ENCODE measurements around the gene SLC43A3.

Gene SLC43A3

DNA sequence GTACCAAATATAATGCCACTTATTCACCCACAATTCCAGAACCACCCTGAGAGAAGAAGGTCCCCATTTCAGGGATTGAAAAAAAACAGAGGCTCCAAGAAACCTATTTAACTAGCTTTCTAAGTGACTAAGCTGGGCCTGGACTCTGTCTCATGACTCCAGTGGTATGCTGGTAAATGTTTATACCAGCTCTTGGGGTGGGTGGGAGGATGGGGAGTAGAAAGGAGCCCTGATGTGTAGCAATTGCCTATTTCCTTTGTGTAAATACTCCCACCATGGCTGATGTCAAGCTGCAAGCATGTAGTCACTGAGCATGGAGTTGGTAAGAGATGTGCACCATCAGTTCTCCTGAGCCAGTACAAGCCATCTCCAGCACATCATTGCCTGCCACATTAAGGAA is 48.7 kb downstream of the SLC43A3 start:
- H3K36me3 ChIP-seq (ENCODE audit: control insufficient read depth in 2 of 2, insufficient read depth in 2 of 2, low read length in 2 of 2) = no peaks in the 10 kb centered on the region
- H3K4me1 ChIP-seq (ENCODE audit: control insufficient read depth, insufficient read depth, low read length) = no peaks in the 10 kb centered on the region
- H3K9ac ChIP-seq (ENCODE audit: low read length in 2 of 2) = no peak overlapping the region
- no peak overlapping the region for H3K4me3 ChIP-seq (ENCODE audit: low read length in 2 of 2)
- peaks cover 3 to 5% of the 10 kb centered on the region in 2 donors for H3K27me3 ChIP-seq (ENCODE audit: control insufficient read depth in 1 of 2, insufficient read depth in 2 of 2, low read length in 2 of 2)
- no peak overlapping the region for H3K27ac ChIP-seq (ENCODE audit: low read length)
- H3K9me3 ChIP-seq (ENCODE audit: control insufficient read depth in 2 of 2, low read length in 2 of 2) = no peaks in the 10 kb centered on the region

DNA sequence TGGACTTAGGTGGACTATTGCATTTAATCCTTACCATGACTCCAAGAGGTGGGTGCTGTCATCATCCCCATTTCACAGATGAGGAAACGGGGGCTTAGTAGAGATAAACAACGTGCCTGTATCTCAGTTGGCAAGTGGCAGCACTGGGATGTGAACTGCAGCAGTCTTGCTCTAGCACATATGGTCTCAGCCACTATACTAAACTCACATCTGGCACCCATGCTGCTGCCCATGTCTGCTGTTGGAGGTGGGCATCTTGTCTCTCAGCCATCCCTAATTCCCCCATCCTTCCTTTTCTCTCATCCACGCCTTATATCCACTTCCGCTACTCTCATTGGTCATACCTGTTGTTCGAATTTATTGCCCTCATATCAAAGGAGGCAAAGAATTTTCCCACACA is 49.8 kb downstream of the SLC43A3 start:
- Histone ChIP-seq H3K27me3 (ENCODE audit: control insufficient read depth in 1 of 2, insufficient read depth in 2 of 2, low read length in 2 of 2) (peaks cover 3 to 5% of the 10 kb centered on the region in 2 donors), H3K4me3 (ENCODE audit: low read length in 2 of 2) (no peak overlapping the region), H3K9ac (ENCODE audit: low read length in 2 of 2) (no peak overlapping the region), H3K4me1 (ENCODE audit: control insufficient read depth, insufficient read depth, low read length) (no peaks in the 10 kb centered on the region), H3K27ac (ENCODE audit: low read length) (no peak overlapping the region), H3K36me3 (ENCODE audit: control insufficient read depth in 2 of 2, insufficient read depth in 2 of 2, low read length in 2 of 2) (no peaks in the 10 kb centered on the region), H3K9me3 (ENCODE audit: control insufficient read depth in 2 of 2, low read length in 2 of 2) (no peaks in the 10 kb centered on the region)

DNA sequence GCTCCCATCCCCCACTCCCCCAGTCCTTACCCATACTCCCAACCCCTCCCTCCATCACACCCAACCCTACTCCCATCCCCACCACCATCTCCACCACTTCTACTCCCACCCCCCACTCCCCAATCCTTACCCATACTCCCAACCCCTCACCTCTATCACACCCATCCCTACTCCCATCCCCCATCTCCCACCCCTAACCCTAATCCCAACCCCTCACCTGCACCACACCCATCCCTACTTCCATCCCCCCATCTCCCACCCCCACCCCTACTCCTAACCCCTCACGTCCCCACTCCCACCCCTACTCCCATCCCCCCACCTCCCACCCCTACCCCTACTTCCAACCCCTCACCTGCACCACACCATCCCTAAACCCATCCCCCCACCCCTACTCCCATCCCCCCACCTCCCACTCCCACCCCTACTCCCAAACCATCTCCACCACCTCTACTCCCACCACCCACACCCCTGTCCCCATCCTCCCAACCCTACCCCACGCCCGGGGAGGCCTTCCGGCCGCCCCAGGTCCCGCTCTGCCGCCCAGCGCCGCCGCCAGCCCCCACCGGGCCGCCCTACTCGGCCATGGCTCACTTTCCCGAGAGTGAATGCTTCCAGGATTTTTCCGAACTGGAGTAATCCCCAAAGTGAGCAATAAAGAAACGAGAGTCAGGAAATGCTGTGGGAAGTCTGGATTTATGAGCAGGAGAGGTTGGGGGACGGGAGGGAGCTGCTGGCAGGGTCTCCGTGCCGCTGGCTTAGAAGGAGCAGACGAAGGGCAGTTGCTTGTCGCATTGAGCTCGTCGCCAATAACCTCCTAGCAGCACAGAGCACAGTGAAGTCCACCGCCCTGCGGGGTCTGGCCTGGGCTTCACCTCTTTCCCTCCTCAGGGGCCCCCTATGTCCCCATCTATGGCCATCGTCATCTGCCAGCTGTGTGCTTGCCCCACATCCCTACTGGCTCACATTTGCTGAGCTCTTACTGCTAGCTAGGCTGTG is 50.5 kb downstream of the SLC43A3 start:
- peaks cover 3 to 5% of the 10 kb centered on the region in 2 donors for H3K27me3 ChIP-seq (ENCODE audit: control insufficient read depth in 1 of 2, insufficient read depth in 2 of 2, low read length in 2 of 2)
- H3K4me1 ChIP-seq (ENCODE audit: control insufficient read depth, insufficient read depth, low read length) = no peaks in the 10 kb centered on the region
- no peaks in the 10 kb centered on the region for H3K36me3 ChIP-seq (ENCODE audit: control insufficient read depth in 2 of 2, insufficient read depth in 2 of 2, low read length in 2 of 2)
- H3K4me3 ChIP-seq (ENCODE audit: low read length in 2 of 2) = no peak overlapping the region
- no peak overlapping the region for H3K9ac ChIP-seq (ENCODE audit: low read length in 2 of 2)
- H3K9me3 ChIP-seq (ENCODE audit: control insufficient read depth in 2 of 2, low read length in 2 of 2) = no peaks in the 10 kb centered on the region
- no peak overlapping the region for H3K27ac ChIP-seq (ENCODE audit: low read length)

DNA sequence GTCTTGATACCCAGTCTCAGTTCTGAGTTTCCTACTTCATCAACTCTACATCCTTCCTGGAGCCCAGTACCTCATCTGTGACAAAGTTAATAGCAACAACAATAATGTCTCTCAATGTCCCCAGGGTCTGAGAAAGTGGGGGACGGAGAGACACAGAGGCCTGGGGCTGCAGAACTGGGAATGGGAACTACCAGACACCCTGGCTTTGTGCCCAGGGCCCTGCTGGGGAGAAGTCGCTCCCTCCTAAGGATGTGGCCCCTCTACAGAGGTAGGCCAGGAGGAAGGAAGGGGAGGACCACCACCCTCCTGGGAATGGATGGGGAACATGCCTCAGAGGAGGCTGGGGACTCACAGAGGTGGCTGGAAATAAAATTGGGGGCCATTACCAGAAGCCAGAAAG is 51.4 kb downstream of the SLC43A3 start:
- Histone ChIP-seq H3K4me3 (ENCODE audit: low read length in 2 of 2) (no peak overlapping the region), H3K27ac (ENCODE audit: low read length) (no peak overlapping the region), H3K9me3 (ENCODE audit: control insufficient read depth in 2 of 2, low read length in 2 of 2) (no peaks in the 10 kb centered on the region), H3K4me1 (ENCODE audit: control insufficient read depth, insufficient read depth, low read length) (no peaks in the 10 kb centered on the region), H3K36me3 (ENCODE audit: control insufficient read depth in 2 of 2, insufficient read depth in 2 of 2, low read length in 2 of 2) (no peaks in the 10 kb centered on the region), H3K27me3 (ENCODE audit: control insufficient read depth in 1 of 2, insufficient read depth in 2 of 2, low read length in 2 of 2) (peaks cover under 1 to 5% of the 10 kb centered on the region in 2 donors), H3K9ac (ENCODE audit: low read length in 2 of 2) (no peak overlapping the region)

DNA sequence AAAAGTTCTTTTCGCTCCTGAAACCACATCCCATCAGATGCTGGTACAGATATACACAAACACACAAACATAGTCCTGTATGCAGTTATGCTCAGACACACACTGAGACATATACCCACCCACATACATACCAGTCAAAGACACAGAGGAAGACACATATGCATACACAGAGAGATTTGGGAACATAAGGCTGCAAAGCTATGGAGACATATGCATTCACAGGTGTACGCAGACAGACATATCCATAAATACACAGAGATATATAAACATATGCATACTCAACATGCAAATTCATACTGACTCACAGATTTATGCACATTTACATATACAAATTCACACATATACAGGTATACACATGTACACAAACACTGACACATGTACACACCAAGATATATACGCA is 52.0 kb downstream of the SLC43A3 start:
- no peak overlapping the region for H3K4me3 ChIP-seq (ENCODE audit: low read length in 2 of 2)
- H3K9ac ChIP-seq (ENCODE audit: low read length in 2 of 2) = no peak overlapping the region
- no peak overlapping the region for H3K27ac ChIP-seq (ENCODE audit: low read length)
- H3K9me3 ChIP-seq (ENCODE audit: control insufficient read depth in 2 of 2, low read length in 2 of 2) = no peaks in the 10 kb centered on the region
- peaks cover 0 to 5% of the 10 kb centered on the region in 2 donors for H3K27me3 ChIP-seq (ENCODE audit: control insufficient read depth in 1 of 2, insufficient read depth in 2 of 2, low read length in 2 of 2)
- no peaks in the 10 kb centered on the region for H3K36me3 ChIP-seq (ENCODE audit: control insufficient read depth in 2 of 2, insufficient read depth in 2 of 2, low read length in 2 of 2)
- H3K4me1 ChIP-seq (ENCODE audit: control insufficient read depth, insufficient read depth, low read length) = no peaks in the 10 kb centered on the region

DNA sequence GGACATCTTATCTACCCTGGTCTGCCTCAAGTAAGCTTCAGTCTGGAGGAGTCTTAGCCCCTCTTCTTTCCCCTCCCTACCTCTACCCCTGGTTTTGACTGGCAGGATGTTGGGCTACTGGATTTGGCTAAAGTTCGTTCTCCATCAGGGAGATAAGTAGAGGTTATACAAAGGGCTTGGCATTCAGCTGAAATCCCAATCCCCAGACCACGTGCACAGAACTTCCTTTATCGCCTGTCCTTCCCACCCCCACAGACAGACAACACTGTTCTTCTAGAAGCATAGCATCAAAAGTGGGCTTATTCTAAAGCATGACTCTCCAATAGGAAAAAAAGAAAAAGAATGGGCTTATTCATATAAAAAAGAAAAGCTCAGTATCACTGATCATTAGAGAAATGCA is 53.8 kb downstream of the SLC43A3 start:
- Histone ChIP-seq H3K27ac (ENCODE audit: low read length) (no peak overlapping the region), H3K4me3 (ENCODE audit: low read length in 2 of 2) (no peak overlapping the region), H3K9me3 (ENCODE audit: control insufficient read depth in 2 of 2, low read length in 2 of 2) (no peaks in the 10 kb centered on the region), H3K27me3 (ENCODE audit: control insufficient read depth in 1 of 2, insufficient read depth in 2 of 2, low read length in 2 of 2) (peaks cover 0 to 2% of the 10 kb centered on the region in 2 donors), H3K36me3 (ENCODE audit: control insufficient read depth in 2 of 2, insufficient read depth in 2 of 2, low read length in 2 of 2) (no peaks in the 10 kb centered on the region), H3K4me1 (ENCODE audit: control insufficient read depth, insufficient read depth, low read length) (no peaks in the 10 kb centered on the region), H3K9ac (ENCODE audit: low read length in 2 of 2) (no peak overlapping the region)

DNA sequence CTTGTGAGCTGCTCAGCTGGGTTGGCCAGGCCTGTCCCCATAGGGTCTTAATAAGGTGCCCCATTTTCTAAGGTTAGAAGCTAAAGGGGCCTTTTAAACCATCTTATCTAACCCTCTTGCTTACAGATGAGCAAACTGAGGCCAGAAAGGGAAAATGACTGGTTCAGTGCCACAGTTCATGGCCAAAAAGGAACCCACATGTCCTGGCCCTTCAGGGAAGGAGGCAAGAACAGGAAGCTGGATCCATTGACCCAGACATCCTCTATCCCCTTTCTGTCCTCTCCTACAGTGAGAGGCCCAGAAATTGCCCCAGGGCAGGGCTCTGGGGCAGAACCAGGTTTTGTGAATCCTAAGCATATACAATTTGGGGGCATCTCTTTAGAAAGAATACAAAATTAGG is 56.0 kb downstream of the SLC43A3 start:
- Histone ChIP-seq H3K27ac (ENCODE audit: low read length) (no peak overlapping the region), H3K4me1 (ENCODE audit: control insufficient read depth, insufficient read depth, low read length) (no peaks in the 10 kb centered on the region), H3K36me3 (ENCODE audit: control insufficient read depth in 2 of 2, insufficient read depth in 2 of 2, low read length in 2 of 2) (no peaks in the 10 kb centered on the region), H3K4me3 (ENCODE audit: low read length in 2 of 2) (no peak overlapping the region), H3K9ac (ENCODE audit: low read length in 2 of 2) (no peak overlapping the region), H3K9me3 (ENCODE audit: control insufficient read depth in 2 of 2, low read length in 2 of 2) (no peaks in the 10 kb centered on the region), H3K27me3 (ENCODE audit: control insufficient read depth in 1 of 2, insufficient read depth in 2 of 2, low read length in 2 of 2) (peaks cover 0 to 2% of the 10 kb centered on the region in 2 donors)

DNA sequence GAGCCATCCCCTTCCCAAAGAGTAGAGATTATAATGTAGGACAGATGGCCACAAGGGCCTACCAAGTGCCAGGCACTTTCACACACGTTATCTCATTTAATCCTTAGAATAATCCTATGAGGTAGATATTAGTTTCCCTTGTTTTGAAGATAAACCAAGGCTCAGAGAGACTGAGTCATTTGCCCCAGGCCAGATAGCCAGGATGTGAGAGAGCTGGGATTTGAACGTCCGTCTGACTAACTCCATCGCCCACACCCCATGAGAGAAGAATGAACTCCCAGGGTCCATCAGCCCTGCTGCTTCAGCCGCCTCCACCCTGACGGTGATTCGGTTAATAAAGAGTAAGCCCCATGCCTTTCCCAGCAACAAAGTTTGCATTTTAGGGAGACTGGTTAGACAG is 56.7 kb downstream of the SLC43A3 start:
- no peaks in the 10 kb centered on the region for H3K9me3 ChIP-seq (ENCODE audit: control insufficient read depth in 2 of 2, low read length in 2 of 2)

DNA sequence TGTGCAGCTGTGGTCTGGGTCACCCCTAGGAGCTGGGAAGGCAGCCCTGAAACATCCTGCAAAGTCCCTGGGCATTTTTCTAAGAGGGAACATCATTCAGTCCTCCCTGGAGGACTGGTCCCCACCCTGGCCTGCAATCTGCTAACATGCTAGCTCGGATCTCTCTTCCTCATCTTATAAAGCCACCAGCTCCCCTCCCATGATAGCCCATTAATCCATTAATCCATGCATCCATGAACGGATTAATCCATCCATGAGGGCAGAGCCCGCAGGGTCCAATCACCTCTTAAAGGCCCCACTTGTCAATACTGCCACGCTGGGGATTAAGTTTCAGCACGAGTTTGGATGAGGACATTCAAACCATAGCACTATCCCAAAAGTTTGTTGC is 58.1 kb downstream of the SLC43A3 start:
- Histone ChIP-seq H3K4me3 (ENCODE audit: low read length in 2 of 2) (no peak overlapping the region), H3K27me3 (ENCODE audit: control insufficient read depth in 1 of 2, insufficient read depth in 2 of 2, low read length in 2 of 2) (peaks cover 0 to 4% of the 10 kb centered on the region in 2 donors), H3K4me1 (ENCODE audit: control insufficient read depth, insufficient read depth, low read length) (no peaks in the 10 kb centered on the region), H3K9me3 (ENCODE audit: control insufficient read depth in 2 of 2, low read length in 2 of 2) (no peaks in the 10 kb centered on the region), H3K36me3 (ENCODE audit: control insufficient read depth in 2 of 2, insufficient read depth in 2 of 2, low read length in 2 of 2) (no peaks in the 10 kb centered on the region), H3K27ac (ENCODE audit: low read length) (no peak overlapping the region), H3K9ac (ENCODE audit: low read length in 2 of 2) (no peak overlapping the region)

More for the DNA sequence above, 56.7 kb downstream of the SLC43A3 start:
- H3K27ac ChIP-seq (ENCODE audit: low read length) = no peak overlapping the region
- no peaks in the 10 kb centered on the region for H3K36me3 ChIP-seq (ENCODE audit: control insufficient read depth in 2 of 2, insufficient read depth in 2 of 2, low read length in 2 of 2)
- H3K4me3 ChIP-seq (ENCODE audit: low read length in 2 of 2) = no peak overlapping the region
- H3K27me3 ChIP-seq (ENCODE audit: control insufficient read depth in 1 of 2, insufficient read depth in 2 of 2, low read length in 2 of 2) = peaks cover 0 to 2% of the 10 kb centered on the region in 2 donors
- no peaks in the 10 kb centered on the region for H3K4me1 ChIP-seq (ENCODE audit: control insufficient read depth, insufficient read depth, low read length)
- H3K9ac ChIP-seq (ENCODE audit: low read length in 2 of 2) = no peak overlapping the region

DNA sequence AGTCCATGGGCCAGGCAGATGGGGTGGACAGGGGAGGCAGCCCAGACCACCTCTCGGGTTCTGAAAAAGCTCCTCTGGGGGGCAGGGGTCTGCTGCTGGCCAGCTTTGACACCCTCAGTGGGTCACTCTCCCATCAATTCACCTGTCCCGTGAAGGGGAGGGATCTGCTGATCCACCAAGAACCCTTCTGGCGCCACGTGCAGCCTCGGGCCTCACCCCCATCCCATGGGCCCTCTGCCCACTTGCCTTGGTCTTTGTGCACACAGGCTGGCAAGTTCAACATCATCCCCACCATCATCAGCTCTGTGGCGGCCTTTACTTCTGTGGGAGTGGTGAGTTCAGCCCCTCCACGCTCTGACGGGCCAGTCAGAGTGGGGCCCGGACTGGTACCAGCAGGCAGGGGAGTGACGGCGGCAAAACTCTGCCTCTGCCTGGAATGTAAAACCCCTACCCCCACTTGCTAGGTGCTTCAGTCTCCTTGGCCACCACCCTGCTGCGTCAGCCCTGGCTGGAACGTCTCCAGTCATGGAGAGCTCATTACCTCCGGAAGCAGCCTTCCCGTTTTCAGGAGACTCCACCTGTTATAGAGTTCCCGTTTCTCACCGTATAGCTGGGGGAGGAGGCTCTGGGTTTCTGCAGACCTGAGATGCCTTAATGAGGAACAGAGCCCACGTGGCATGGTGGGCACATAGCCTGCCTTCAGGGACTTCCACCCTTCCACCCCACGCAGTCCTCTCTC is 58.6 kb downstream of the SLC43A3 start:
- no peaks in the 10 kb centered on the region for H3K36me3 ChIP-seq (ENCODE audit: control insufficient read depth in 2 of 2, insufficient read depth in 2 of 2, low read length in 2 of 2)
- no peaks in the 10 kb centered on the region for H3K9me3 ChIP-seq (ENCODE audit: control insufficient read depth in 2 of 2, low read length in 2 of 2)
- peaks cover 0 to 4% of the 10 kb centered on the region in 2 donors for H3K27me3 ChIP-seq (ENCODE audit: control insufficient read depth in 1 of 2, insufficient read depth in 2 of 2, low read length in 2 of 2)
- H3K4me1 ChIP-seq (ENCODE audit: control insufficient read depth, insufficient read depth, low read length) = no peaks in the 10 kb centered on the region
- H3K27ac ChIP-seq (ENCODE audit: low read length) = no peak overlapping the region
- H3K9ac ChIP-seq (ENCODE audit: low read length in 2 of 2) = no peak overlapping the region
- H3K4me3 ChIP-seq (ENCODE audit: low read length in 2 of 2) = no peak overlapping the region

Measured in stomach smooth muscle (tissue), 2 donors.